HepG2 (cell line): ENCODE results near the gene GJC2. TPM values are rescaled to one million over a fixed set of nuclear protein-coding genes. Genes with fewer than 3 reads are reported as not detected.

Experiments used
- BRF2 ChIP-seq: sonication (generic); formaldehyde crosslinking; IDR thresholded peaks from 2 replicates; pipeline ENCODE4 v1.8.1; 2022; ENCODE audit warnings: mild to moderate bottlenecking, missing genetic modification reagents
- HHEX ChIP-seq: IDR thresholded peaks from 2 replicates; pipeline ENCODE4 v1.6.1; 2016; ENCODE audit warnings: control low read depth
- HNF4A ChIP-seq: sonication (generic); formaldehyde crosslinking; IDR thresholded peaks from 2 replicates; pipeline ENCODE4 v1.4.0; 2020; ENCODE audit warnings: missing genetic modification reagents
- IRF1 ChIP-seq: sonication (generic); formaldehyde crosslinking; IDR thresholded peaks from 2 replicates; pipeline ENCODE4 v1.4.0; 2020; ENCODE audit warnings: low read depth, mild to moderate bottlenecking, missing genetic modification reagents
- PAX8 ChIP-seq: sonication (generic); formaldehyde crosslinking; IDR thresholded peaks from 2 replicates; pipeline ENCODE4 v1.8.0; 2022; ENCODE audit warnings: mild to moderate bottlenecking, missing genetic modification reagents, borderline replicate concordance
- ZNF318 ChIP-seq: sonication (generic); formaldehyde crosslinking; IDR thresholded peaks from 2 replicates; pipeline ENCODE4 v1.4.0; 2020; ENCODE audit warnings: mild to moderate bottlenecking, missing genetic modification reagents
- ZNF609 ChIP-seq: sonication (generic); formaldehyde crosslinking; IDR thresholded peaks from 2 replicates; pipeline ENCODE4 v1.4.0; 2020; ENCODE audit warnings: mild to moderate bottlenecking, missing genetic modification reagents, borderline replicate concordance
- ZNF691 ChIP-seq: sonication (generic); formaldehyde crosslinking; IDR thresholded peaks from 2 replicates; pipeline ENCODE4 v1.4.0; 2020; ENCODE audit warnings: missing genetic modification reagents, low read depth, mild to moderate bottlenecking, borderline replicate concordance
- polyA plus RNA-seq, 8 experiments: library from polyadenylated mRNA; depleted of rRNA in 3 of 8; stranded (reverse) in 7 of 8; unstranded in 1 of 8; fragments of >200 nt; fragmentation: Illumina TruSeq in 4 of 8; extraction: Trizol in 4 of 8; gene quantifications; 2 replicates each; pipeline versions ENCODE4 v1.2.1 to v1.2.3, GENCODE V29; 2011 to 2016; ENCODE audit warnings: low read depth in 4 of 8, missing spikeins in 1 of 8, mixed read lengths in 1 of 8; ENCODE audit not compliant: insufficient read depth in 1 of 8
- total RNA-seq, 5 experiments: library from RNA; depleted of rRNA; stranded (reverse); fragments of >200 nt; fragmentation: Illumina TruSeq; extraction: Trizol; gene quantifications; 2 replicates each; pipeline ENCODE4 v1.2.3, GENCODE V29; 2016; ENCODE audit warnings: low read depth in 1 of 5

GJC2 gene
- total and polyA plus RNA-seq, 2 of the 13 experiments (the other 11 are each of a cell fraction or from before 2014, with no cell fraction given), result 1.6 to 3.8 TPM

GRCh38 chr1:228109073-228109961, 40.4 kb upstream of the GJC2 start, which contains the start of gene MRPL55 (continued):
- TF ChIP-seq PAX8 (CRISPR knock-in tag) (0 out of 2 replicates have a peak, but pooled peaks have one; percentile 53), ZNF318 (CRISPR knock-in tag) (peak; percentile 92), IRF1 (CRISPR knock-in tag) (0 out of 2 replicates have a peak, but pooled peaks have one; percentile 36), HNF4A (CRISPR knock-in tag) (peak; percentile 76), ZNF691 (CRISPR knock-in tag) (peak; percentile 79; the same call in 1 of the 2 replicates), HHEX (CRISPR knock-in tag) (no peak), BRF2 (CRISPR knock-in tag) (peak; percentile 24; the same call in 1 of the 2 replicates), ZNF609 (CRISPR knock-in tag) (0 out of 2 replicates have a peak, but pooled peaks have one; percentile 41)
